Measurements from ENCODE around the gene TMPRSS6.

DNA sequence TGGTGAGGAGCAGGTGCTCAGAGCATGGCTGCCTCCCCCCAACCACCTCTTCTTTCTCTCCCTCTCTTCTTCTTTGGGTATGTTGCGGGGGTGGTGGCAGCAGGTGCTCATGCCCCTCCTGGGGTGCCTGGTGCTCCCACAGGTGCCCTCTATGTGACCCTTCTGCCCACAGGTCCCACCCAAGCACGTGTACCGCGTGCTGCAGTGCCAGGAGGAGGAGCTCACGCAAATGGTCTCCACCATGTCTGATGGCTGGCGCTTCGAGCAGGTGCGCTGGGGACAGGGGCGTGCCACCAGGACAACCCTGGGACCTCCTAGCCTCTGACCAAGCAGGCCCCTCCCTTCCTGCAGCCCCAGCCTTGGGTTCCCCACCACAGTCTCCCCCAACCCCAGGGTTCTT, 52.3 kb downstream of the TMPRSS6 start:
- TF ChIP-seq, protein P1, sequence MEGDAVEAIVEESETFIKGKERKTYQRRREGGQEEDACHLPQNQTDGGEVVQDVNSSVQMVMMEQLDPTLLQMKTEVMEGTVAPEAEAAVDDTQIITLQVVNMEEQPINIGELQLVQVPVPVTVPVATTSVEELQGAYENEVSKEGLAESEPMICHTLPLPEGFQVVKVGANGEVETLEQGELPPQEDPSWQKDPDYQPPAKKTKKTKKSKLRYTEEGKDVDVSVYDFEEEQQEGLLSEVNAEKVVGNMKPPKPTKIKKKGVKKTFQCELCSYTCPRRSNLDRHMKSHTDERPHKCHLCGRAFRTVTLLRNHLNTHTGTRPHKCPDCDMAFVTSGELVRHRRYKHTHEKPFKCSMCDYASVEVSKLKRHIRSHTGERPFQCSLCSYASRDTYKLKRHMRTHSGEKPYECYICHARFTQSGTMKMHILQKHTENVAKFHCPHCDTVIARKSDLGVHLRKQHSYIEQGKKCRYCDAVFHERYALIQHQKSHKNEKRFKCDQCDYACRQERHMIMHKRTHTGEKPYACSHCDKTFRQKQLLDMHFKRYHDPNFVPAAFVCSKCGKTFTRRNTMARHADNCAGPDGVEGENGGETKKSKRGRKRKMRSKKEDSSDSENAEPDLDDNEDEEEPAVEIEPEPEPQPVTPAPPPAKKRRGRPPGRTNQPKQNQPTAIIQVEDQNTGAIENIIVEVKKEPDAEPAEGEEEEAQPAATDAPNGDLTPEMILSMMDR (IDR thresholded peaks at IDR 0.05) = no peak
- no peak for TF ChIP-seq EZH2 (IDR thresholded peaks at IDR 0.05; ENCODE audit: borderline replicate concordance, insufficient read depth, low read depth, low read length, poor library complexity, severe bottlenecking)
